ENCODE data around the gene EMC10.

- TF ChIP-seq EZH2 (optimal IDR thresholded peaks at IDR 0.05; ENCODE audit: low read depth, low read length) (no peak), CTCF (IDR thresholded peaks at IDR 0.05; ENCODE audit: low read length) (no peak), EZH2phosphoT487 (IDR thresholded peaks at IDR 0.05; ENCODE audit: low read length) (no peak)
Observed at GRCh38 chr19:50513746-50514345, 37.5 kb downstream of the EMC10 start, which contains the start of gene ASPDH.
